H9 (cell line): ENCODE data around the gene TMEM204. TPM values are rescaled to one million over a fixed set of nuclear protein-coding genes. Genes with fewer than 3 reads are reported as not detected.

Experiments
- DNase-seq: peaks from one replicate; pipeline ENCODE4 v3.0.0-alpha.2; 2017
- H2AFZ ChIP-seq: one replicate; pipeline ENCODE4 v1.6.1; 2013; ENCODE audit warnings: mild to moderate bottlenecking, low read length, control low read depth, moderate library complexity
- H2AK5ac ChIP-seq: 2 replicates; pipeline ENCODE4 v1.6.1; 2013; ENCODE audit warnings: low read length, control low read depth, mixed read lengths; ENCODE audit not compliant: insufficient read length
- H2BK120ac ChIP-seq: one replicate; pipeline ENCODE4 v1.6.1; 2013; ENCODE audit warnings: low read depth, mild to moderate bottlenecking, low read length, control low read depth, inconsistent platforms; ENCODE audit not compliant: poor library complexity, severe bottlenecking
- H2BK12ac ChIP-seq: 2 replicates; pipeline ENCODE4 v1.6.1; 2013; ENCODE audit warnings: low read length, control low read depth, mixed read lengths, low read depth; ENCODE audit not compliant: insufficient read length
- H2BK15ac ChIP-seq: 2 replicates; pipeline ENCODE4 v1.6.1; 2013; ENCODE audit warnings: low read depth, low read length, control low read depth
- H2BK20ac ChIP-seq: one replicate; pipeline ENCODE4 v1.6.1; 2013; ENCODE audit warnings: low read depth, mild to moderate bottlenecking, low read length, control low read depth, inconsistent platforms; ENCODE audit not compliant: poor library complexity, severe bottlenecking
- H2BK5ac ChIP-seq: 2 replicates; pipeline ENCODE4 v1.6.1; 2013; ENCODE audit warnings: low read length, control low read depth, mixed read lengths; ENCODE audit not compliant: insufficient read length
- H3K14ac ChIP-seq: 2 replicates; pipeline ENCODE4 v1.6.1; 2013; ENCODE audit warnings: low read length, control low read depth; ENCODE audit not compliant: insufficient read depth
- H3K18ac ChIP-seq: 2 replicates; pipeline ENCODE4 v1.6.1; 2013; ENCODE audit warnings: low read depth, mild to moderate bottlenecking, mixed read lengths, low read length, control low read depth; ENCODE audit not compliant: insufficient read length
- H3K23ac ChIP-seq: 2 replicates; pipeline ENCODE4 v1.6.1; 2013; ENCODE audit warnings: low read length, control low read depth, mixed read lengths, low read depth; ENCODE audit not compliant: insufficient read length
- H3K23me2 ChIP-seq: 2 replicates; pipeline ENCODE4 v1.6.1; 2013; ENCODE audit warnings: low read depth, mild to moderate bottlenecking, mixed read lengths, low read length, control low read depth; ENCODE audit not compliant: insufficient read length, poor library complexity, severe bottlenecking
- H3K27ac ChIP-seq: 2 replicates; pipeline ENCODE4 v1.5.1; 2013; ENCODE audit warnings: low read length, control low read depth, mixed read lengths, low read depth; ENCODE audit not compliant: insufficient read length
- H3K27me3 ChIP-seq: 2 replicates; pipeline ENCODE4 v1.6.1; 2013; ENCODE audit warnings: low read length, control low read depth, inconsistent platforms; ENCODE audit not compliant: insufficient read depth
- H3K4ac ChIP-seq: 2 replicates; pipeline ENCODE4 v1.6.1; 2013; ENCODE audit warnings: low read depth, mild to moderate bottlenecking, control low read depth, inconsistent platforms, low read length, moderate library complexity
- H3K4me1 ChIP-seq: 2 replicates; pipeline ENCODE4 v1.6.1; 2013; ENCODE audit warnings: low read length, control low read depth, inconsistent platforms; ENCODE audit not compliant: insufficient read depth
- H3K4me2 ChIP-seq: 2 replicates; pipeline ENCODE4 v1.6.1; 2013; ENCODE audit warnings: low read length, control low read depth, mixed read lengths; ENCODE audit not compliant: insufficient read length, insufficient read depth
- H3K56ac ChIP-seq: 2 replicates; pipeline ENCODE4 v1.6.1; 2013; ENCODE audit warnings: low read depth, mild to moderate bottlenecking, mixed read lengths, low read length, control low read depth; ENCODE audit not compliant: insufficient read length
- H3K79me1 ChIP-seq: 2 replicates; pipeline ENCODE4 v1.6.1; 2013; ENCODE audit warnings: low read depth, mild to moderate bottlenecking, moderate library complexity, low read length, control low read depth, inconsistent platforms; ENCODE audit not compliant: insufficient read depth, poor library complexity, severe bottlenecking
- H3K79me2 ChIP-seq: 2 replicates; pipeline ENCODE4 v1.6.1; 2013; ENCODE audit warnings: low read length, control low read depth, inconsistent platforms; ENCODE audit not compliant: insufficient read depth
- H3K9ac ChIP-seq: 2 replicates; pipeline ENCODE4 v1.6.1; 2013; ENCODE audit warnings: low read length, control low read depth, mixed read lengths; ENCODE audit not compliant: insufficient read length; ENCODE audit errors: extremely low read depth
- H3K9me3 ChIP-seq: one replicate; pipeline ENCODE4 v1.6.1; 2013; ENCODE audit warnings: low read depth, low read length, inconsistent platforms; ENCODE audit not compliant: control insufficient read depth
- H3T11ph ChIP-seq: one replicate; pipeline ENCODE4 v1.6.1; 2013; ENCODE audit warnings: mild to moderate bottlenecking, low read length, control low read depth, inconsistent platforms
- H4K20me1 ChIP-seq: one replicate; pipeline ENCODE4 v1.6.1; 2013; ENCODE audit not compliant: control insufficient read depth, insufficient read length, insufficient read depth
- H4K5ac ChIP-seq: 2 replicates; pipeline ENCODE4 v1.6.1; 2013; ENCODE audit warnings: low read depth, mild to moderate bottlenecking, mixed read lengths, low read length, control low read depth; ENCODE audit not compliant: insufficient read length
- H4K8ac ChIP-seq: replicated peaks from 2 replicates; pipeline ENCODE4 v1.6.1; 2013; ENCODE audit warnings: low read length, control low read depth, mixed read lengths, low read depth; ENCODE audit not compliant: insufficient read length
- H4K91ac ChIP-seq: 2 replicates; pipeline ENCODE4 v1.6.1; 2013; ENCODE audit warnings: low read depth, mild to moderate bottlenecking, moderate library complexity, mixed read lengths, low read length, control low read depth; ENCODE audit not compliant: insufficient read length
- H3K27ac Mint-ChIP-seq, 3 experiments: 2 replicates in 2 of 3; 3 replicates in 1 of 3; pipeline ENCODE4 v1.8.0; 2020 to 2021; ENCODE audit warnings: mixed read lengths in 3 of 3, mild to moderate bottlenecking in 1 of 3, moderate library complexity in 1 of 3
- H3K27me3 Mint-ChIP-seq: 2 replicates; pipeline ENCODE4 v1.8.0; 2021; ENCODE audit warnings: low read depth, mild to moderate bottlenecking, moderate library complexity, mixed read lengths
- H3K36me3 Mint-ChIP-seq, 3 experiments: 2 replicates in 2 of 3; 3 replicates in 1 of 3; pipeline ENCODE4 v1.8.0; 2020 to 2021; ENCODE audit warnings: low read depth in 3 of 3, mixed read lengths in 3 of 3; ENCODE audit not compliant: insufficient read depth in 1 of 3
- H3K4me1 Mint-ChIP-seq, 2 experiments: 2 replicates each; pipeline ENCODE4 v1.8.0; 2020; ENCODE audit warnings: mixed read lengths in 2 of 2
- H3K4me3 Mint-ChIP-seq, 2 experiments: 2 replicates in 1 of 2; 3 replicates in 1 of 2; pipeline ENCODE4 v1.8.0; 2020 to 2021; ENCODE audit warnings: mild to moderate bottlenecking in 2 of 2, mixed read lengths in 2 of 2, moderate library complexity in 1 of 2
- H3K9me3 Mint-ChIP-seq, 2 experiments: 2 replicates in 1 of 2; 3 replicates in 1 of 2; pipeline ENCODE4 v1.8.0; 2020; ENCODE audit warnings: mild to moderate bottlenecking in 2 of 2, mixed read lengths in 2 of 2, moderate library complexity in 1 of 2
- WGBS: extraction: QIAGEN DNeasy Blood & Tissue Kit; methylation state at CpG from one replicate; pipeline ENCODE4 v1.1.7; 2013; ENCODE audit warnings: missing lambda C conversion rate, low lambda C conversion rate, mixed read lengths; ENCODE audit not compliant: insufficient read length; ENCODE audit errors: extremely low coverage; 5-methylcytosine and 5-hydroxymethylcytosine counted together
- total RNA-seq: library from RNA; stranded (reverse); gene quantifications from 2 replicates; pipeline ENCODE4 v1.2.1, GENCODE V29; 2021
- TF ChIP-seq, protein P1 (sequence below): fragments of 200-600 bp; sonication (generic); conservative IDR thresholded peaks from 3 replicates; pipeline ENCODE4 v1.8.0; 2021; ENCODE audit warnings: antibody characterized with exemption, mild to moderate bottlenecking

Gene TMEM204
- total RNA-seq, 1 experiment from 2014 or later: not detected

DNA sequence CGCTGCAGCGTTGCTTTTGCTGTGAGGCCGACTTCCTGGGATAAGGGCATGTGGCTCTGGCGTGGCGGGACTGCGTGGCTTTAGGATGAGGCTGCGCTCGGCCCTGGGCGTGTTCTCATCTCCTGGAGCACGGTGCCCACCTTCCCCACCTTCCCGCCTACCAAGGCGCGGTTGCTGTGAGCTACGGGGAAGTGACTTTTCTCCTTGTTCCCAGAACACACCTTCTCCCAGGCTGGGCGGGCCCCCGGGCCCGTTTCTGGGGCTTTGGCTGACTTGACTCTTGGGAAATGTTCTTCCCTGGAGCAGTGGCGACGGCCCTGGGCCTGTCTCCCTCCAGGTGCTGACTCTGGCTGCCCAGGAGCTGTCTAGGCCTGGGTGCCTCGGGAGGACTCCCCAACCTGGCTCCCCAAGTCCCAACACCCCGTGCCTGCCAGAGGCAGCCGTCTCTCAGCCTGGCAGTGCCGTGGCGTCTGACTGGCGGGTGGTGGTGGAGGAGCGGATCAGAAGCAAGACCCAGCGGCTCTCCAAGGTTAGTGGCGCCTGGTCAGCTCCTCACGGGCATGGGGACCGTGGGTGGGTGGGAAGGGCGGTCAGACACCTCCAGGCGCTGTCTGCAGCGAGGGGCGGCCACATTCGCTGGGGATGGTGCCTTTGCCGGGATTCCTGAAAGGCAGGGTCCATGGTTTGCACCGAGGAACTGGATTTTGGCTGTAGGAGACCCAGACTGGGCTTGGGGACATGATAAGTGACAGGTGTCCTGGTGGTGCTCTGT, 28.2 kb upstream of the TMEM204 start:
- no peak overlapping the region for H4K91ac ChIP-seq
- no peaks in the 10 kb centered on the region for H3K79me2 ChIP-seq
- H2BK15ac ChIP-seq: no peak overlapping the region
- peaks cover 15 to 36% (median 30%) of the 10 kb centered on the region in 3 experiments; a peak in 6 of 7 replicates for H3K36me3 Mint-ChIP-seq
- H3K18ac ChIP-seq: no peak overlapping the region
- no peak overlapping the region for H2AK5ac ChIP-seq
- TF ChIP-seq, protein P1, sequence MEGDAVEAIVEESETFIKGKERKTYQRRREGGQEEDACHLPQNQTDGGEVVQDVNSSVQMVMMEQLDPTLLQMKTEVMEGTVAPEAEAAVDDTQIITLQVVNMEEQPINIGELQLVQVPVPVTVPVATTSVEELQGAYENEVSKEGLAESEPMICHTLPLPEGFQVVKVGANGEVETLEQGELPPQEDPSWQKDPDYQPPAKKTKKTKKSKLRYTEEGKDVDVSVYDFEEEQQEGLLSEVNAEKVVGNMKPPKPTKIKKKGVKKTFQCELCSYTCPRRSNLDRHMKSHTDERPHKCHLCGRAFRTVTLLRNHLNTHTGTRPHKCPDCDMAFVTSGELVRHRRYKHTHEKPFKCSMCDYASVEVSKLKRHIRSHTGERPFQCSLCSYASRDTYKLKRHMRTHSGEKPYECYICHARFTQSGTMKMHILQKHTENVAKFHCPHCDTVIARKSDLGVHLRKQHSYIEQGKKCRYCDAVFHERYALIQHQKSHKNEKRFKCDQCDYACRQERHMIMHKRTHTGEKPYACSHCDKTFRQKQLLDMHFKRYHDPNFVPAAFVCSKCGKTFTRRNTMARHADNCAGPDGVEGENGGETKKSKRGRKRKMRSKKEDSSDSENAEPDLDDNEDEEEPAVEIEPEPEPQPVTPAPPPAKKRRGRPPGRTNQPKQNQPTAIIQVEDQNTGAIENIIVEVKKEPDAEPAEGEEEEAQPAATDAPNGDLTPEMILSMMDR: no peak
- H4K20me1 ChIP-seq: no peaks in the 10 kb centered on the region
- H3T11ph ChIP-seq: no peak overlapping the region
- no peaks in the 10 kb centered on the region for H3K27me3 ChIP-seq
- no peak overlapping the region for H3K4ac ChIP-seq
- H3K23ac ChIP-seq: no peak overlapping the region
- no CpG with 5 or more reads among the region's 37 CpGs for WGBS
- no peaks in the 10 kb centered on the region for H3K23me2 ChIP-seq
- H3K4me2 ChIP-seq: no peak overlapping the region
- H2BK5ac ChIP-seq: no peak overlapping the region
- H3K27ac Mint-ChIP-seq: no peak overlapping the region
- no peaks in the 10 kb centered on the region for H3K79me1 ChIP-seq
- no peak overlapping the region for H3K9ac ChIP-seq
- DNase-seq: no peak
- no peak overlapping the region for H3K56ac ChIP-seq
- no peak overlapping the region for H2AFZ ChIP-seq
- no peak overlapping the region for H3K14ac ChIP-seq
- H2BK20ac ChIP-seq: no peak overlapping the region
- no peaks in the 10 kb centered on the region for H3K4me1 ChIP-seq
- no peak overlapping the region for H4K8ac ChIP-seq
- no peak overlapping the region for H4K5ac ChIP-seq
- H3K9me3 ChIP-seq: no peaks in the 10 kb centered on the region
- no peak overlapping the region for H2BK120ac ChIP-seq
- no peaks in the 10 kb centered on the region for H3K9me3 Mint-ChIP-seq
- H3K4me1 Mint-ChIP-seq: no peaks in the 10 kb centered on the region
- H3K4me3 Mint-ChIP-seq: no peak overlapping the region
- H2BK12ac ChIP-seq: no peak overlapping the region
- no peak overlapping the region for H3K27ac ChIP-seq
- H3K27me3 Mint-ChIP-seq: no peaks in the 10 kb centered on the region
